Prostate gland (tissue), 2 donors: Measurements from ENCODE around the gene HS3ST6.

Source experiments
- CTCF ChIP-seq, 4 experiments: fragments of 200-600 bp in 2 of 4; fragments of 450-650 bp in 2 of 4; sonication (generic) in 2 of 4; IDR thresholded peaks; 1 replicate in 3 of 4; 2 replicates in 1 of 4; pipeline ENCODE4 v1.5.1; 2016 to 2019; ENCODE audit warnings: antibody characterized with exemption in 4 of 4, mild to moderate bottlenecking in 2 of 4, moderate library complexity in 2 of 4
- POLR2A ChIP-seq: fragments of 450-650 bp; IDR thresholded peaks from one replicate; pipeline ENCODE4 v1.6.1; 2016; ENCODE audit warnings: antibody characterized with exemption, mild to moderate bottlenecking

GRCh38 chr16:1879477-1879876 is 38.7 kb downstream of the HS3ST6 start:
- TF ChIP-seq CTCF (IDR thresholded peaks at IDR 0.05) (no peak), POLR2A (no peak)
